HG02943 (cell line): ENCODE data around the gene CLCNKB.
"Not testable (repeated sequence)": the region's sequence is repeated elsewhere in the genome, so short reads cannot be mapped to it uniquely, and the experiment has no call there.

Source experiments
- ATAC-seq: cut with Tn5 transposase; IDR thresholded peaks from one replicate; pipeline ENCODE4 v1.9.1; 2021; ENCODE audit warnings: mild to moderate bottlenecking, low read depth, moderate library complexity; ENCODE audit not compliant: unreplicated experiment

The CLCNKB gene

DNA sequence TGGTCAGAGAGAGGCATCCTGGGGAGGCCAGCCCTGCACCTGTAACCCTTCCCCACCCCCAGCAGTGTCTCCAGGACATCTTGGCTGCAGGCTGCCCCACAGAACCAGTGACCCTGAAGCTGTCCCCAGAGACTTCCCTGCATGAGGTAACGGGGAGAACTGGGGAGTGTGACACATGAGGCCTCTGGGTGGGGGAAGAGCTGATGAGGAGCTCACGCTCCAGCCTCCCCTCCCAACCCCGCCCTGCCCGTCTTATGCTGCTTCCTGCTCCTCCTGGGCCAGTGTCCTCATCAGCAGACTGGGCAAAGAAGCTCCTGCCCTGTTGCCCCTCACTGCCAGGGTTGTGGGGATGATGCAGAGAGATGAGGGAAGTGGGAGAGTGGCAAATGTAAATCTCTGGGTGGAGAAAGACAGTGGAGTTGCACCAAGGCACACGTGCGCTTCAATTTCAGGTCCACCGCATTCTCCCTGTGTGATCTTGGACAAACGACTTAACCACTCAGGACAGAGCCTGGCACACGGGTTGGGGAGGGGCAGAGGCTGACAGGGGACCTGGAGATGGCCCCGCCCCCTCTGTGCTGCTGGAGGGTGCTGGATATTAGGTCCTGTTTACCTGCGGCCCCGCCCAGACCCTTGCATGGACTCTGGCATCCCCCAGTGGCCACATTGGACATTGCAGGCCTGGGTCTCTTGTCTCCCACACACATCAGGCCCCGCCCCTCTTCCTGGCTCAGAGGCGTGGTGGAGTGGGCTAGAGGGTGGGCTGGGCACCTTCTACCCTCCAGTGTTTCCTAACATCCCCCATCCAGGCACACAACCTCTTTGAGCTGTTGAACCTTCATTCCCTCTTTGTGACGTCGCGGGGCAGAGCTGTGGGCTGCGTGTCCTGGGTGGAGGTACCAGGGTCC is 12.3 kb downstream of the CLCNKB start:
- ATAC-seq = no peak

DNA sequence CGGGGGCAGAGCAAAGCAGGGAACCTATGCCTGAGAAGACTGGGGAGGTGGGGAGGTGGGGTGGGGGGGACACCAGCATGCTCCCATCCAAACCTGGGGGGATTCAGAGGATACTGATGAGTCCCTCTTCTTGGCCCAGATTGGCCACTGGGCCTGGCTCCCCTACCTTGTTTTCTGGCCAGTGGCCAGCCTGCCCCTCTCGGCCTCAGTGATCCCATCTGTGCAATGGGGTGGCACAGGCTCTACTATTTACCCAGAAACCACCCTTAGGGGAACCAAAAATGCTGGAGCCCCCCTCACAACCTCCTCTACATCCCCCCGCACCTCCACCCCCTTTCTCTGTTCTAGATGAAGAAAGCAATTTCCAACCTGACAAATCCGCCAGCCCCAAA is 12.9 kb downstream of the CLCNKB start:
- not testable (repeated sequence) for ATAC-seq

DNA sequence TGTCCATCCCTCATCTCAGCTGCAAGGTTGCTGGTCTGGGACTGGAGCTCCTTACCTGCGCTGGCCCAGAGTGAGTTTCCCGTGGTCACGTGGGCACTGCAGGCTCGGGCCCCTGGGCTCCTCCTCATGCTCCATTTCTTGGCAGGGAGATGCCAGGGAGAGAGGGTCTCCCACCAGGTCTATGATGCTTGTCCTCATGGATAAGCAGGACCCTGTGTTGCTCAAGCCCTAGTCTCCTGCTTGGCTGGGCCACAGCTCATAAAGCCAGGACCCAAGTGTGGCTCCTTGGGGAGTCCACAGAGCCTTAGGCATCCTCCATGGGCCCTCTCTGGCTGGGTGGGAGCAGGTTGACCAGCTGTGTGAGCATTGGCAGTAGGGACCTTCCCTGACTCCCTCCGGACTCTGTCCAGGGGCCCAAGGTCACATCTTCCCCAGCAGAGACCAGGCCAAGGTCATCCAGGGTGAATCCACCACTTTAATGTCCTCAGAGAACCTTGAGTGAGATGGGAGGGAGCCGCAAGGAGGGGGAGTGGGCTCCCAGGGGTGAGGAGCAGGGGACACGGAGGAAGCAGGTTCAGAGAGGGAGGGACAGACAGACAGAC is 13.8 kb downstream of the CLCNKB start:
- not testable (repeated sequence) for ATAC-seq

DNA sequence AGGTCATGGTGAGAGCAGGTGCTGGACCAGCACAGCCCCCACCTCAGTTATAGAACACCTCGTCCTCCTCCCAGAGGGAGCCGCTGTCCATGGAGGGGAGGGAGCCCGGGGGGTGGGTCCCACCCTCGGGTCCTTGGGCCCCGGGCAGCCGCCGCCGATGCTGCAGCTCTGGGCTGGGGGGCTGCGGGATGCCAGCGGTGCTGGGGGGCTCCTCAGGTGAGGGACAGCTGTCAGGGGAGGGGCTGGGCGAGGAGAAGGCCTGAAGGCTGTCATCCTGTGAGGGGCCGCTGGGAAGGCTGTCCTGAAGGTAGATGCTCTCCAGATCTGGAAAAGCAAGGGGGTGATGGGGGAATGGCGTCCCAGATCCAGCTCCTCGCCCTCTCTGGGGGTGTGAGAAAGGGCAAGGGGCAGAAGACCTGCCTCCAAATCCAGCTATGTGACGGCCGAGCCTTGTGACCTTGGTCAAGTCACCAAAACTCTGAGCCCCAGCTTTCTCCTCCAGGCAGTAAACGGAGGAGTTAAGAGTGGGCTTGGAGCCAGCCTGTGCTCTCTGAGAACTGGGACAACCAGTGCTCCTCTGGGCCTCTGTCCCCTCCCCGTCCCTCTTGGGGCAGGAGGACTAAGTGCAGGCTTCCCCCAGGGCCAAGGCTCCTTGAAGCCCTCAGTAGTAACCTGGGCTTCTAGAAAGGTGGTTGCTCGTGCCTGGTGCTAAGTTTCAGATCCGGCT is 15.0 kb downstream of the CLCNKB start:
- not testable (repeated sequence) for ATAC-seq

DNA sequence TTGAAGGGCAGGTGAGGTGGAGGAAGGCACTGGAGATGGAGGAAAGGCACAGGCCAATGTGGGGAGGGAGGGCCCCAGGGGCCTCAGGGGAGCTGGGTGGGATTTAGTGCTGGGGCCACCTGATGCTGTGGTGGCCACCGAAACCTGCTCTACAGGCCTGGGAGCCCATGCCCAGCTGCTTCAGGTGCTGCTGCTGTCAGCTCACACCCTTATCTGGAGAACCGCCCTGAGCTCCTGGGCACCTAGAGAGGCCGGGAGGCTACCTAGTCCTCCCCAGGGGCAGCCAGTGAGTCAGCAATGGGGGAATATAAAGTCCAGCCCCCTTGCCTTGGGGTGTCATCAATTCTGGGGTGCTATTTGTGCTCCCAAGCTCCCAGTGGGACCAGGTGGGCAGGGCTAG is 17.7 kb downstream of the CLCNKB start:
- no peak for ATAC-seq

DNA sequence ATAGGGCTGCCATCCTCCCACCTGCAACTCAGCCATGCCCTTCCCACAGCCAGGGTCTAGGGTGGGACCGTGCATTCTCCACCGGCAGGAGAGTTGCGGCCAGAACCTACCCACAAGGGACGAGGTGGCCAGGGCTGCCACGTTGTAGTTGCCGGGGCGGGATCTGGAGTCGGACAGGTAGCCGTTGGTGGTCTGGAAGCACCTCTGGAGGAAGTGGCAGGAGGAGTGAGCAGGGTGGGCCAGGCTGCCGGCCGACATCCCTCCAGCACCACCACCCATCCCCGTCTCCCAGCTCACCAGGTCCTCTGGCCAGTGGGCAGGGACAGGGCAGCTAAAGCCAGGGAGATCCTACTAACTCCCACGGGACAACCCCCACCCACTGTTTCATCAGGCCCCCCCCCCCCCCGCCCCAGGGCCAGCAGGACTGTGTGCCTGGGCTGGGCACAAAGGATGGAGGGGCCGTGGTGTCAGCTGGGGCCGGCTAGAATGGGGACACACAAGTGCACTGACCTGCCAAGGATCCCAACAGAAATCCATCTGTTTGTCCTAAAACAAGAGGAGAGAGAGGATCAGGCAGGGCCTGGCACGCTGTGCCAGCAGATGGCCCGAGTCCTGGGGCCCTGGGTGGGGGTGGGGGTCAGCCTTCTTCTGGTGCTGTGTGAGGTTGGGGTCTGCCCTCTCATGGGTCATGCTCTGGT is 18.6 kb downstream of the CLCNKB start:
- not testable (repeated sequence) for ATAC-seq

DNA sequence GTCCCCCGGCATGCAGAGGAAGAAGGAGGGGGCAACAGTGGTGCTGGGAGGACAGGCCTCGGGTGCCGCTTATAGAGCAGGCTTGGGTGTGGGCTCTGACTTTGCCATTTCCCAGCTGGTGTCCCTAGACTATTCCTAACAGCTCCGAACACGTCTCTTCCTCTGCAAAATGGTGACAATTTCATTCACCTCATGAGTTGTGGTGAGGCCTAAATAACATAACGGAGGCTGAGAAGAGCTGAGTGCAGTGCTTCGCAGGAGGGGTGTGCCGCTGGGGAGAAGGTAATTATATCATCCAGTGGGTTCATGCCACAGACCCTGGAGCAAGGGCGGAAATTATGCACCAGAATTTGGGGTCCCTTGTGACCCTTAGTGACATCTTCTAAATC is 19.1 kb downstream of the CLCNKB start:
- not testable (repeated sequence) for ATAC-seq

DNA sequence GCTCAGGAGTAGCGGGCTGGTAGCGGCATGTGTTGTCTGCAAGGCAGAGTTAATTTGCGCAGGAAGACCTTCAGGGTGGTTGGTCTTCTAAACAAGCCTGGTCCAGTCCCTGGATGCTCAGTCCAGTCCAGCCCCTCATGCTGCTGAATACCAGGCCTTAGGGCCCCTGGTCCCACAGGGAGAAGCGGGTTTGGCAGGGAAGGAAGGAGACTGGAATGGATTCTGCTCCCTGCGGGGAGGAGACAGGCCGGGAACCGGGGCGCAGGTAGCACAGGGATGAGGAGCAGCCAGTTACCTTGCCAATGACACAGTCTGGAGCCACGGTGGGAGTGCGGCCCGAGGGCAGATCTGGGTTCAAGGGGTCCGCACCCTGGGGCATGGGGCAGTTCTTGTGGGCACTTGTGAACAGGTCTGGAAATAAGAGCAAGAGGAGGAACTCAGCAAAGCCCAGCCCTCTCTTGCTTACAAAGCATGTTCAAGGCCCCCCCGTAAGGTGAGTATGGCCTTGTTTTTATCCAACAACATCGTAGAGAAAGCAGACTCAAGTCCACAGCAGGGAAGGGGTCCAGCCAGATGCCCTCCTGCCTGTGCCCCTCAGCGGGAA is 19.7 kb downstream of the CLCNKB start:
- no peak for ATAC-seq

DNA sequence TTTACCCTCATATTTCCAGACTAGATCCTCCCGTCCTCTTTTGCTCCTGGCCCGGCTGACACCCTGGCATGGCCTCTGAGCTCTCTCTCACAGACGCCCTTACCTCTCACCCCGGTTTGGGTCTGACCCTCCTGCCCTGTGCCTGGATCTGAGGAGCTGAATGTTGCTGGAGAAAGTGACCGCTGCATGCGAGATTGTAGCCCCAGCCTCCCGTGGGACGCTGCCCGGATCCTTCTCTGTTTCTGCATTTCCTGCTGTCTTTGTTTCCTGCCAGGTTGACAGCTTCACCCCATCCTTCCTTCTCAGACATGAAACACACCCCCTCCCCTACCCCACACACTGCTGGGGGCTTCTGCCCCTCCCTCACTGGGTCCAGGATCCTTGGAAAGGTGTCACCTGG is 20.3 kb downstream of the CLCNKB start:
- no peak for ATAC-seq

DNA sequence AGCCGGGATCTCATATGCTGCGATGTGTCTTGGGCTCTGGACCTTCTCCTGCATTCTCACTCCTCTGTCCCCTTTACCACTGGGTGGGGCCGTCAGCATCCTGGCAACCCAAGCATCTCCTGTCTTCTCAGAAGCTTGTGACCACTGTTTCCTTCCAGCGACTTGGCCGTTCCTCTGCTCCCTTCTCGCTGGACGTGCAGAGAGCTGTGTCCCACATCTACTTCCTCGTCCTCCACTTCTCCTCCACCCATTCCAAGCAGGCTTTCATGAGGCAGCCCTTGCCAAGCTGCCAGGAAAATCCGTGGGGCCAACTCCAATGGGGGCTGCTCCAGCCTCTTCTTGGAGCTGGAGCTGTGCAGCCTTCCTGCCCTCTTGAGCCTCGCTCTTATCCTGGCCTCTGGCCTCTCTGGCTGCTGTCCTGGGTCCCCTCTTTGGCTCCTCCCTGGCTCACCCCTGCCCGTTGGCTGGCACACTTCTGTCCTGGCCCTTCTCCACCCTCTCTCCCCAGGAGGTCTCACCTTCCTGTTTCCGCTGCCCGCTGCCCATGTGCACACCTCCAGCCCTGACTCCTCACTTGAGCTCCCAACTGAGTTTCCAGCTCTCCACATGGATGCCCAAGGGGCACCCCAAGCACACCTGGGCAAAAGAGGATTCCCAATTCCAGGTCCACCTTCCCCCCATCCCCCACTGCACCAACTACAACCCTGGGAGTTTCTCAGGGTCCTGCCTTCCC is 21.1 kb downstream of the CLCNKB start:
- ATAC-seq = no peak

DNA sequence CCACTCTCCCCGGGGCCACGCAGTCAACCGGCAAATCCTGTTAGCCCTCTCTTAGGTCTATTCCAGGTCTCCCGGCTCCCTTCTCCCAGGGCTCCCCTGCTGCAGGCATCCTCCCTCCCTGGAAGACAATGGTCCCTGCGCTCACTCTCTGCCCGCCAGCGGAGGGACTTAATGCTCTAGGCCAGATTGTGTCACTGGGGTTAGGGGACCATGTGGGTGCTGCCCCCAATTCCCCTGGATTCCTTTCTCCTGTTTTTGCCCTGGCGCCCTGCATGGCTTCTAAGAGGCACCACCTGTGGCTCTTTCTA is 21.6 kb downstream of the CLCNKB start:
- no peak for ATAC-seq

DNA sequence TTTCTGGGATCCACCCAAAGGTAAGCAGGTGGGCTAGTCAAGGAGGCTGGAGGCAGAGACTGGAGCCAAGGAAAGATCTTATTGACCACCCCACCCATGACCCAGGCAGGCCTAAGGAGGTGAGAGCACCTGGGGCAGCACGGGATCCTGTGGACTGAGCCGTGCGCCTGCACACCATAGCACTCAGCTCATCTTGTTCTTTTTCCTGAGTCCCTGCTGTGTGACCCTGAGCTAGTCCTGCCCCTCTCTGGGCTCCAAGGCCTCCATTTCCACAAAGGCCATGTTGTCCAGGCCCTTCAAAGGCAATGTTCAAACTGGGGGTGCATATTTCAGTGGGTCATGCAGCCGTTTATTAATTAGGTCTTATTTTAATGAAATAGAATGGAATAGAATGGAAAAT is 22.7 kb downstream of the CLCNKB start:
- no peak for ATAC-seq

DNA sequence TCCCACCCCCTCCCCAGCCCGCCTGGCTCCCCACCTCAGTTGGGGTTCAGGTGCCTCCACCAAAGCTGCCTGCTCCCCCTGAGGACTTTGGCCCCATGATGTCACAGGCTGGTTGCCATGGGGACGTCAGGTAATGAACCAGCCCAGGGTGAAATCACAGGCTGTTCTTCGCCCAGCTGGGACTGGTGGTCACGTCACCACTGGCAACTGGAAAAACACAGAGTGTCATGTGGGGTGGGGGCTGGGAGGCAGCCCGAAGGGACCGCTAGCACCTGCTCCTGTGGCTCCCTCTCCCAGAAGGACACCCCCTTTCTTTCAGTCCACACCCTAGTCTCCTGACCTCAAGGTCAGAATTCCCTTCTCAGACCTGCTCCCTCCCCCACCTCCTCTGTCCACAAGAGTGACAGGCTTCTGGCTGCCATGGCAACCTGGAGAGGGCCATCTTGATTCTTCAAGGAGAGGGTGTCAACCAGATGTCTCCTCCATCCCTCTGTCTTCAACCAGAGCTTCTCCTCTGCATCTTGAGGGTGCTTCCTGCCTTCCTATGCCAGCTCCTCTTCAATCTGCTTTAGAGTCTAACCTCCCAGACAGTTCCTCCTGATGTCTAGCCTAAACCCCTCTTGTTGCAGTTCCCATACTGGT is 23.7 kb downstream of the CLCNKB start:
- no peak for ATAC-seq

DNA sequence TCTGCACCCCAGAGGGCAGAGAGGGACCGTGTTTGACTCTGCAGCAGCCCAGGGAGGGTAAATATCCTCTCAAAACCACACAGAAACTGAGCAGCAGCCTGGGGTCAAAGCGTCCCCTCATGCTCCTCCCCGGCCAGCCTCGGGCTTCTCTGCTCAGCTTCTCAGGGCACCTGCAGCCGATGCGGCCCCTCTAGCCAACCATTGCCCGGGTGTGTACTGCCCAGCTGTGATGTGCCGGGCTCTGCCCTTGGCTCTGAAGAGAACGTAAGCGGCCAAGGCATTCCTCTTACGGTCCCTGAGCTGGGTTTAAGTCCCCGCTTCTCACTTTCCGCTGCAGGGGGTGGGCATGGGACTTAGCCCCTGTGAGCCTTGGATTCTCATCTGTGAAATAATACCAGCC is 24.4 kb downstream of the CLCNKB start:
- ATAC-seq = no peak

DNA sequence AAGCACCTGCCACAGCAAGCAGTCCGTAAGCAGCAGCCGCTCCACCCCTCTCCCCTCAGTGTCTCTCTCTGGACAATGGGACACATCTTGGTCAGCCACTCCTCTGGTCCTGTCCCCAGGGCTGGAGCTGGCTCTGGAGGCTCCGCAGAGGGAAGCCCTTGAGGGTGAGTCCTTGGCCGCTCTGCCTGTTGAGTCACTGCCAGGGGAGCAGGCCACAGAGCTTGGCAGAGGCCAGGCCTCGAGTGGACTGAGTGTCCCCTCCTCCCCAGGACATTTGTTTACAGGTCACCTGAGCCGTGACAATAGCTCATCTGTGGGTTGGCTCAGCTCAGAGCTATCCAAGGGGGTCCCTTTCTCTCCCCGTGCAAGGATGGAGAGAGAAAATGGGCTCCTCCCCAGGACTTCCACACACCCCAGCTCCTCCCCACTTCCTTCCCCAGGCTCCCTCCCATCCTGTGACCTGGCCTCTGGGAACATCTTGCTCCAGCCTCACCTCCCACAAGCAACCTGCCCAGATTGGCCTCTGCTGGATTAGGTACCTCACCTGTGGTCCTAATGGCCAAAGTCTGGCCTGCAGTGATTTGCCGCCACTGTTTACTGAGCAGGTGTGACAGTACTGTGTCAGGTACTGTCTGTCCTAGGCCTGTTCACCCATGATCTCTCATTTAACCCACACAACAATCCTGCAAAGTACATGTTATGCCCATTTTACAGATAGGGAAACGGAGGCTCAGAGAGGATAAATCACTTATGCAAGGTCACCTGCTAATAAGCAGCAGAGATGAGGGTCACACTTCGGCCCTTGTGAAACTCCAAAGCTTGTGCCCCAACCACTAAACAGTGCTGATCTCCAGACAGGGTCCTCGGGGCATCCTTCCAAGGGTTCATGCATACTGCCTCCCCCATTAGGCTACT is 25.0 kb downstream of the CLCNKB start:
- no peak for ATAC-seq

DNA sequence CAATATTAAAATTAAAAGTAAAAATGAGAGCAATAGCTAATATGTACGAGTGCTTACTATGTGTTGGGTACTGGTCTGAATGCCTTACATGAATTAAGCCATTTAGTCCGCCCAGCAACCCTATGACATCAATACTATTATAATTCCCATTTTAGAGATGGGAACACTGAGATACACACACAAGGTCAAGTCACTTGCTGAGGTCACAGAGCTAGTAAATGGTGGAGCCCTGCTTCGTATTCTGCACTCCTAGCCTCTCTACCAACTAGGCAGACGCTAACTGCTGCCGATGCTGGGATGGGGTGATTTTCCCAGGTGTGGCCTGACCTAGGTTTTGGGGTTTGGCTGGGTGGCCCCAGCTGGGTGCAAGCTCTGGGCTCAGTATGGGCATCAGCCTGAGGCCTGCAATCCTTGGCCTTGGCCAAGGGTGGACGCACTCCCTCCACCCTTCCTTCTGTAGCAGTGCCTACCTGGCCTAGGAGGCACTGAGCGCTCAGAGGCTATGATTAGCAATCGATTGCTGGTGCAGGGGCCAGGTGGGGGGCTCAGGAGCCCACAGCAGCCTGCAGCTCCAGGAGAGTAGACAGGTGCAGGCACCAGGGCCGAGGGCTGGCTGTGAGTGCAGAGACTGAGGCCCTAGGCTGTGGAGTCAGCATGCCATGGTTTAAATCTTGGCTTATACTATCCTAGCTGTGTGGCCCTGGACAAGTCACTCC is 27.2 kb downstream of the CLCNKB start:
- no peak for ATAC-seq

DNA sequence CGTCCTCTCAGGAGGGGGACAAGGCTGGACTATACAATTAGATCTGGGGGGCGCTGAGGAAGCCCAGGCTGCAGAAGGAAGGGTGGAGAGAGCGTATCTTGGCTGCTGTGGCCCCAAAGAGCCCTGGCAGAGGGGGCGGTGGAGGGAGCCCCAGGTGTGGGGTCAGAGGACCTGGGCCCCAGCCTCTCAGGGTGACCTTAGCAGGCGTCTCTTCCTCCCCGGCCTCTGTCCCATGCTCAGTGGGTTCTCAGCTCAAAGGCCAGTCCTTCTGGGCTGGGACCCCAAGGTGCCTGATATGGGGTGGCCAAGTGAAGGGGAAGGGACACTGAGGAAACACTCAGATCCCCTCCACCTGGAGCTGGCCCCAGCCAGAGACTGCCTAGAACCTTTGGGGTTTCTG is 28.0 kb downstream of the CLCNKB start:
- ATAC-seq = no peak

DNA sequence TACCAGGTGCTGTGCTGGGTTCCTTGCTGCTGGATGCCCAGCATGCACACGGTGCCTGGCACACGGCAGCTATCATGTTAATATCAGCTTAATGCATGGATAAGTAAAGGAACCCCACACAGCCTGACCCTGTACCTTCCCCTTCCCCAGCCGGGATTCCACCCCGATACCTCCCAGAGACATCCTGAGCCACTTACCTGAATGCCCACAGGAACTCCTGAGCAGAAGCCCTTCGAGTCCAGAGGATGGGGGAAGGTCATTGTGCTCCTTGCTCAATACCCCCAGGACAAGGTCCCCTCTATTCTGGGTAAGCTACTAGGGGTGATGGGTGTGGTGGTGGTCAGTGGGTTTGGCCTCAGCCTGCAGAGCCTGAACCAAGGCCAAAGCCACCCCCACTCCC is 28.5 kb downstream of the CLCNKB start:
- ATAC-seq = no peak
